GM21717 (cell line): ENCODE data around the gene DSP.
A peak's percentile ranks its signal among the peaks of the same experiment; 100 is the strongest.

Experiments used
- ATAC-seq: cut with Tn5 transposase; IDR thresholded peaks from one replicate; pipeline ENCODE4 v1.9.1; 2021; ENCODE audit warnings: mild to moderate bottlenecking, moderate library complexity; ENCODE audit not compliant: unreplicated experiment

Gene DSP

GRCh38 chr6:7589949-7590917 is 48.8 kb downstream of the DSP start, which contains the start of gene SNRNP48:
TSS of gene SNRNP48 (plus strand) at chr6:7590198. CDS start at chr6:7590258, 60 bp downstream.
- peak; percentile 99 for ATAC-seq

GRCh38 chr6:7590918-7591302 is 49.4 kb downstream of the DSP start:
- ATAC-seq, result no peak

- no peak for ATAC-seq
Observed at GRCh38 chr6:7591770-7592169, 50.3 kb downstream of the DSP start.

GRCh38 chr6:7593229-7593628 is 51.8 kb downstream of the DSP start:
- no peak for ATAC-seq

GRCh38 chr6:7594579-7595125 is 53.2 kb downstream of the DSP start:
- no peak for ATAC-seq

- ATAC-seq, result no peak
Observed at GRCh38 chr6:7604003-7604402, 62.5 kb downstream of the DSP start.

- peak; percentile 62 for ATAC-seq
Observed at GRCh38 chr6:7604506-7604905, 63.0 kb downstream of the DSP start.

- no peak for ATAC-seq
Observed at GRCh38 chr6:7615611-7616383, 74.3 kb downstream of the DSP start.

- ATAC-seq, result peak; percentile 76
Observed at GRCh38 chr6:7617801-7618764, 76.6 kb downstream of the DSP start.

- no peak for ATAC-seq
Observed at GRCh38 chr6:7621761-7622160, 80.3 kb downstream of the DSP start.

- ATAC-seq, result no peak
Observed at GRCh38 chr6:7624796-7625710, 83.6 kb downstream of the DSP start.

GRCh38 chr6:7628479-7628878 is 87.0 kb downstream of the DSP start:
- no peak for ATAC-seq

GRCh38 chr6:7628909-7629308 is 87.4 kb downstream of the DSP start:
- no peak for ATAC-seq

GRCh38 chr6:7629321-7629720 is 87.8 kb downstream of the DSP start:
- no peak for ATAC-seq

GRCh38 chr6:7630792-7631191 is 89.3 kb downstream of the DSP start:
- no peak for ATAC-seq

GRCh38 chr6:7631466-7631865 is 90.0 kb downstream of the DSP start:
- no peak for ATAC-seq

GRCh38 chr6:7632501-7633290 is 91.2 kb downstream of the DSP start:
- no peak for ATAC-seq

- no peak for ATAC-seq
Observed at GRCh38 chr6:7633361-7633760, 91.9 kb downstream of the DSP start.

- no peak for ATAC-seq
Observed at GRCh38 chr6:7636151-7636550, 94.7 kb downstream of the DSP start.
